Mononuclear cell (primary cell): ENCODE measurements around the gene SFMBT2. TPM values are rescaled to one million over a fixed set of nuclear protein-coding genes. Genes with fewer than 3 reads are reported as not detected.
"Not testable (repeated sequence)": the region's sequence is repeated elsewhere in the genome, so short reads cannot be mapped to it uniquely, and the experiment has no call there.

Experiments
- H3K27me3 ChIP-seq: 2 replicates; pipeline ENCODE4 v1.6.0; 2011; ENCODE audit warnings: low read length, control low read depth; ENCODE audit not compliant: insufficient read depth
- H3K4me1 ChIP-seq: 2 replicates; pipeline ENCODE4 v1.5.1; 2011; ENCODE audit warnings: mild to moderate bottlenecking, low read length, control low read depth; ENCODE audit not compliant: insufficient read depth
- H3K4me3 ChIP-seq: 2 replicates; pipeline ENCODE4 v1.5.1; 2011; ENCODE audit warnings: mild to moderate bottlenecking, low read length, moderate library complexity
- H3K9me3 ChIP-seq: 2 replicates; pipeline ENCODE4 v1.5.1; 2011; ENCODE audit warnings: low read depth, mild to moderate bottlenecking, control low read depth, low read length
- total RNA-seq: library from RNA; depleted of rRNA; stranded (reverse); fragments of >200 nt; gene quantifications from one replicate; pipeline ENCODE4 v1.2.3, GENCODE V29; 2012

The SFMBT2 gene
- total RNA-seq, 1 donor: 22.8 TPM

- no peak overlapping the region for H3K4me3 ChIP-seq
- no peaks in the 10 kb centered on the region for H3K9me3 ChIP-seq
- H3K4me1 ChIP-seq: peaks cover 10% of the 10 kb centered on the region
- no peaks in the 10 kb centered on the region for H3K27me3 ChIP-seq
These were observed 179.9 kb downstream of the SFMBT2 start for GRCh38 chr10:7230951-7231350.

DNA sequence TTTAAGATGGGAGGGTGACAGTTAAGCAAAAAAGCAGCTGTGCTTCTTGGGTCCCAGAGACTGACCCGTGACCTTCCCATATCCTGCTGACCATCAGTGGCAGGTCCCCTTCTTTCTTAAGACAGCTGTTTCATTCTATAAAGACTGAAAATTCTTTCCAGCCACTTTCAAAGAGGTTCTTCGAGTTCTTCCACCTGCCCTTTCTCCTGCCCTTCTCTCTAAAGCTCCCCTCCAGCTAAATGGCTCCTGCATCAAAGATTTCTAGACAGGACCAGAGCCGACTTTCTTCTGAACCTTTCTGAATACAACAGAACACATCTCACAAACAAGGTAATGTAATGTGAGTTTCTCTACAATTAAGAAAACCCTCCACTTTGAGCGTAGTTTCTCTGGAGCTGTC lies 180.8 kb downstream of the SFMBT2 start:
- peaks cover 10% of the 10 kb centered on the region for H3K4me1 ChIP-seq

DNA sequence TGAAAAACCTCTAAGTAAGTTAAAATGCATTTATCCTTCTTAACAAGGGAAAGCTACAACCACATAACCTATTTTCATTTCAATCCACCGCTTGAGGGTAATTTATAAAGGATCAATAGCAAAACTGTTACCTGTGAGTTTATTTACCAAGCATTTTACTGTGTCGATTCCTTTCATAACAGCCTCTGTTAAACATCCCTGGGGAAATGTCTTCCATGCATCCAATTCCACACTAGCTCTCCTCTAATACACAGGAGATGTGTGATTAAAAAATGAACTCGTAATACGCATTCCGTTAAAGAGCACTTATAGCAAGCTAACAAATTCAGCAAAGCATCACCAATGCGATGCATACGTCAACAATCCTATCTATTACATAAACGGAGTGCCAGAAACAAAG lies 185.7 kb downstream of the SFMBT2 start:
- Histone ChIP-seq H3K27me3 (no peaks in the 10 kb centered on the region), H3K4me3 (no peak overlapping the region), H3K4me1 (no peaks in the 10 kb centered on the region), H3K9me3 (peaks cover 17% of the 10 kb centered on the region)

More for the DNA sequence above, 180.8 kb downstream of the SFMBT2 start:
- Histone ChIP-seq H3K27me3 (no peaks in the 10 kb centered on the region), H3K4me3 (no peak overlapping the region), H3K9me3 (no peaks in the 10 kb centered on the region)

GRCh38 chr10:7218968-7219367 lies 191.9 kb downstream of the SFMBT2 start:
- no peaks in the 10 kb centered on the region for H3K27me3 ChIP-seq
- no peak overlapping the region for H3K4me3 ChIP-seq
- no peaks in the 10 kb centered on the region for H3K4me1 ChIP-seq
- peaks cover 11% of the 10 kb centered on the region for H3K9me3 ChIP-seq

GRCh38 chr10:7212696-7213095 lies 198.1 kb downstream of the SFMBT2 start:
- H3K27me3 ChIP-seq, H3K9me3 ChIP-seq, H3K4me1 ChIP-seq, H3K4me3 ChIP-seq: not testable (repeated sequence)

DNA sequence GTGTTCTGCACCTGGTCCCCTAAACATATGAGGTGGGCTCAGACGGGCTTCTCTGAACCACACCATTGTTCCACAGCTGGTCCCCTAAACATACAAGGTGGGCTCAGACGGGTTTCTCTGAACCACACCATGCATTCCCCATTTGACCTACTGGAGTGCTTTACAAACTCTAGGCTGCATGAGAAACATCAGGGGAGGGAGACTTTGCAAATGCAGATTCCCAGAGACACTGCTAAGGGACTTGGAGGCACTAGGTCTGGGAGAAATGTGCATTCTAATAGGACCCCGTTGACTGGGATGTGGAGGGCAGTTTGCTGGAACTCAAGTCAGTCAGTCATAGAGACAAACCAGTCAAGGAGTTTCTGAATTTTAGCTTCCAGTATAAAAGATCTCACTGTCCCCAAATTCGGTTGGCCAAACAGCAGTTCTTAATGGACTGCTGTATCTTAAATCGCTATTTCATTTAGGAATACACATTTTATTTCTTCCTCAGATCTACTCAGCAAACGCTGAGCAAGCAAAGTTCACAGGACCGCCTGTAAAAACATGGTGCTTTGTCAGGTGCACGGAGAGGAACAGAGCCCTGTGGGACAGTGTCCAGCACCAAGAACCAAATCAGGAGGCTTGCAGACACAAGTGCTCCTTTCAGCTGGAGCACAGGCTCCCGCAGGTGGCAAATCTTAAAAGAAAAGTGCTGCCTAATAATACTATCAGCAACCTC lies 198.8 kb downstream of the SFMBT2 start:
- peaks cover 2% of the 10 kb centered on the region for H3K4me1 ChIP-seq
- no peak overlapping the region for H3K4me3 ChIP-seq
- H3K27me3 ChIP-seq: no peaks in the 10 kb centered on the region

DNA sequence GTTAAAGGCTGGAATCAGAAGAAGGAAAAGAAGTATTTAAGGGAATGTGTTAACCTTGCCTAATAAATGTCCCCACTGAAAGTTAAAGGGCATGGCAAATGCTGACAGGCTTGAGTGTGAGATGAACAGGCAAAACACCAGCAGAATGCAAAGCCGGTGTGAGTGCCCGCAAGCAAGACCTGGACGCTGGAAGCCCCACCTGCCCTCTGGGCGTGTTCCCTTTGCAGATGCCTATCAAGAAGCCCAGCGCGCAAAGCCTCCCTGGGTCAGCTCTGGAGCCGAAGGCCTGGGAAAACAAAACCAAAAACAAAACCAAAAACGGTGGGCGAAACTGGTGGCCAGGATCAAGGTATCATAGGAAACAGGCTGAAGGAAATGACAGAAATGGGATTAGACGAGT lies 200.3 kb downstream of the SFMBT2 start:
- no peak overlapping the region for H3K4me3 ChIP-seq
- no peaks in the 10 kb centered on the region for H3K9me3 ChIP-seq
- H3K4me1 ChIP-seq: peaks cover 12% of the 10 kb centered on the region
- no peaks in the 10 kb centered on the region for H3K27me3 ChIP-seq

More for the DNA sequence above, 198.8 kb downstream of the SFMBT2 start:
- no peaks in the 10 kb centered on the region for H3K9me3 ChIP-seq

DNA sequence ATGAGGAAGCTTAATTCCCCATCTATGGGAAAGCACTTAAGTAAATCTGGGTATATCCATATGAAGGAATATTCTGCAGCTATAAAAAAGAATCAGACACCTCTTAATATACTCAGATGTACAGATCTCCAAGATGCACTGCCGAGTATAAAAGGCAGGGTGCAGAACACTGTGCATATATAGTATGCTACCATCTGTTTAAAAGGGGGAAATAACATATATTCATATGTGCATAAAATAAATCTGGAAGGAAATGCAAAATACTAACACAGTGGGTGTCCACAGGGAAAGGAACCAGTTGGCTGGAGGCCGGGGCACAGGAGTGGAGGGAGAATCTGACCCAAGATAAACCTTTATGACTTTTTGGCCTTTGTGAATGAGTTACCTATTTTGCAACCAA lies 201.4 kb downstream of the SFMBT2 start:
- H3K27me3 ChIP-seq: no peaks in the 10 kb centered on the region

GRCh38 chr10:7206412-7207100 lies 204.3 kb downstream of the SFMBT2 start:
- H3K27me3 ChIP-seq: no peaks in the 10 kb centered on the region
- no peaks in the 10 kb centered on the region for H3K9me3 ChIP-seq
- H3K4me3 ChIP-seq: no peak overlapping the region

More for the DNA sequence above, 201.4 kb downstream of the SFMBT2 start:
- Histone ChIP-seq H3K9me3 (no peaks in the 10 kb centered on the region), H3K4me3 (no peak overlapping the region), H3K4me1 (peaks cover 12% of the 10 kb centered on the region)

GRCh38 chr10:7205656-7206055 lies 205.2 kb downstream of the SFMBT2 start:
- H3K4me3 ChIP-seq: no peak overlapping the region
- peaks cover 12% of the 10 kb centered on the region for H3K4me1 ChIP-seq
- H3K27me3 ChIP-seq: no peaks in the 10 kb centered on the region
- H3K9me3 ChIP-seq: no peaks in the 10 kb centered on the region

More at GRCh38 chr10:7206412-7207100, 204.3 kb downstream of the SFMBT2 start:
- peaks cover 12% of the 10 kb centered on the region for H3K4me1 ChIP-seq

GRCh38 chr10:7202793-7203355 lies 208.0 kb downstream of the SFMBT2 start:
- H3K9me3 ChIP-seq: no peaks in the 10 kb centered on the region
- no peaks in the 10 kb centered on the region for H3K27me3 ChIP-seq
- peaks cover 12% of the 10 kb centered on the region for H3K4me1 ChIP-seq
- no peak overlapping the region for H3K4me3 ChIP-seq

DNA sequence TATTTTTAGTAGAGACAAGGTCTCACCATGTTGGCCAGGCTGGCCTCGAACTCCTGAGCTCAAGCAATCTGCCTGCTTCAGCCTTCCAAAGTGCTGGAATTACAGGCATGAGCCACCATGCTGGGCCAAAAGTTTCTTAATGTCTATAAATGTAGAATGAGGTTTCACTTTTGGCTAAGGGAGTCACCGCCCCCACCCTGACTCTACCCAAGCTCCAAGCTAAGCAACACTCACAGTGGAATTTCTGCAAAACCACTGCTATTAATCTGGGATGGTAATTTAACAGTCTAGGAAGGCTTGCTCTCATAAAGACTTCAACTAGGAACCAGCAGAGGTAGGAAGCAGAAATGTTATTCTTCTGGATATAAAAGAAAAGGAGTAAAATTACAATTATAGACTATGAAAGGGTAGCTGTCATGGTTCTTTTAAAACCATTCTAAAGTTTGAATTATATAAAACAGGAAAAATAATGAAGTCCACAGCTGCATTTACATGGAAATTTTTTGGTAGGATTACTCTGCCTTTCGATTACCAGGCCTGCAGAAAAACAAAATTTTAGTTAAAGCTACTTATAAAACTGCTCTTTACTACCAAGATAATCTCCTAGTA lies 211.6 kb downstream of the SFMBT2 start:
- Histone ChIP-seq H3K4me1 (peaks cover 10% of the 10 kb centered on the region), H3K9me3 (no peaks in the 10 kb centered on the region), H3K4me3 (no peak overlapping the region), H3K27me3 (no peaks in the 10 kb centered on the region)

DNA sequence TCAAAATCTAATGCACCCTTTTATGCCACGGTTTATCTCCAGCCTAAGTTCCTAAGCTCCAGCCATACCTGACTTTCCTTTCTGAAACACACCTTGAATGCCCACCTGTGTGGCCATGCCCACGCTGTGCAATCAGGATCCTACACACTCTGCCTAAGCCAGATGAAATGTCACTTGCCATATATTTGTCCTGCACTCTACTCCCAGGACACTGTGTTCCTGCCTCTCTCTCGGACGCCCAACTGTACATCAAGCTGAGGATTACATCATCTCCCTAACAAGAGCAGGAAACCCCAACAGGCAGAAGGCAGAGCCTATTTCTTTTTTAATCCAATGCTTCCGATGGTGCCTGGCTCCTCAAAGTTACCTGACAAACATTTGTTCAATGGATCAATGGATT lies 214.6 kb downstream of the SFMBT2 start:
- no peaks in the 10 kb centered on the region for H3K9me3 ChIP-seq
- peaks cover 35% of the 10 kb centered on the region for H3K4me1 ChIP-seq
- no peaks in the 10 kb centered on the region for H3K27me3 ChIP-seq
- no peak overlapping the region for H3K4me3 ChIP-seq

DNA sequence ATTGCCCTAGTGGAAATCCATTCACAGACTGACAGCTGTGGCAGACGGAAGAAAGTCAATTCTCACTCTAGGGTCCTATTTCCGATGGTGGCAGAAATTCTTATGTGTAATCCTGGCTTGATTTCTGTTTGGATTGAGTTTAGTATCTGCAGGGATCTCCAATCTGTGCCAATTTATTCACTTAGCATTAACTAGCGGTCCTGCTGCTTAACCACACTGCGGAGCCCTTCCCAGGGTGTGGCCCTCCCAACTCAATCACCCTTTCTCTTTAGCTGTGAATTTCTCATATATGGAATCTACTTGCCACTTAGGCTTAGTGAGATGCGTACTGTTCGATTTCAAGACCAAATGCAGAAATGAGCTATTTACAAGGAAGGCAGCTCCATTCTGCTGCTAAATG lies 215.7 kb downstream of the SFMBT2 start:
- Histone ChIP-seq H3K4me3 (no peak overlapping the region), H3K27me3 (no peaks in the 10 kb centered on the region), H3K4me1 (peaks cover 36% of the 10 kb centered on the region)

GRCh38 chr10:7194571-7194970 lies 216.3 kb downstream of the SFMBT2 start:
- Histone ChIP-seq H3K9me3 (no peaks in the 10 kb centered on the region), H3K4me1 (peaks cover 40% of the 10 kb centered on the region), H3K4me3 (no peak overlapping the region), H3K27me3 (no peaks in the 10 kb centered on the region)

More for the DNA sequence above, 215.7 kb downstream of the SFMBT2 start:
- no peaks in the 10 kb centered on the region for H3K9me3 ChIP-seq
